Activated naive CD4-positive, alpha-beta T cell treated with Interleukin-2 at 50 U/mL for 16 hours (primary cell): ENCODE data around the gene NT5DC1.

Experiments
- DNase-seq: peaks from one replicate; pipeline ENCODE4 v3.0.0-alpha.2; 2020

The NT5DC1 gene

GRCh38 chr6:116144605-116145004, 44.0 kb downstream of the NT5DC1 start:
- DNase-seq, result no peak

GRCh38 chr6:116145803-116146675, 45.4 kb downstream of the NT5DC1 start:
- no peak for DNase-seq

GRCh38 chr6:116152620-116153019, 52.0 kb downstream of the NT5DC1 start:
- no peak for DNase-seq

GRCh38 chr6:116154887-116155286, 54.2 kb downstream of the NT5DC1 start:
- no peak for DNase-seq

GRCh38 chr6:116156405-116157326, 56.0 kb downstream of the NT5DC1 start:
- no peak for DNase-seq

GRCh38 chr6:116157391-116157790, 56.7 kb downstream of the NT5DC1 start:
- no peak for DNase-seq

GRCh38 chr6:116158641-116159040, 58.0 kb downstream of the NT5DC1 start:
- DNase-seq, result no peak

- no peak for DNase-seq
Observed at GRCh38 chr6:116159782-116160524, 59.3 kb downstream of the NT5DC1 start.

GRCh38 chr6:116165596-116165995, 64.9 kb downstream of the NT5DC1 start:
- DNase-seq, result no peak

GRCh38 chr6:116166369-116166768, 65.7 kb downstream of the NT5DC1 start:
- DNase-seq, result no peak

- DNase-seq, result no peak
Observed at GRCh38 chr6:116168148-116168547, 67.5 kb downstream of the NT5DC1 start.

- DNase-seq, result no peak
Observed at GRCh38 chr6:116169880-116170279, 69.2 kb downstream of the NT5DC1 start.

GRCh38 chr6:116170358-116171057, 69.9 kb downstream of the NT5DC1 start:
- no peak for DNase-seq

- DNase-seq, result no peak
Observed at GRCh38 chr6:116173928-116174327, 73.3 kb downstream of the NT5DC1 start.

- DNase-seq, result no peak
Observed at GRCh38 chr6:116175344-116175743, 74.7 kb downstream of the NT5DC1 start.

- DNase-seq, result no peak
Observed at GRCh38 chr6:116176596-116176995, 75.9 kb downstream of the NT5DC1 start.

- no peak for DNase-seq
Observed at GRCh38 chr6:116180375-116180774, 79.7 kb downstream of the NT5DC1 start.

- DNase-seq, result no peak
Observed at GRCh38 chr6:116189472-116189871, 88.8 kb downstream of the NT5DC1 start.

- no peak for DNase-seq
Observed at GRCh38 chr6:116190550-116190949, 89.9 kb downstream of the NT5DC1 start.

GRCh38 chr6:116191881-116192280, 91.2 kb downstream of the NT5DC1 start:
- no peak for DNase-seq

GRCh38 chr6:116192786-116193185, 92.1 kb downstream of the NT5DC1 start:
- no peak for DNase-seq

- DNase-seq, result no peak
Observed at GRCh38 chr6:116196841-116197240, 96.2 kb downstream of the NT5DC1 start.
